ENCODE results near the gene SNAP25.

The SNAP25 gene

GRCh38 chr20:10200330-10200729, 18.3 kb upstream of the SNAP25 start (continued):
- no peak for TF ChIP-seq ZNF701 (tag by site-specific recombination; IDR thresholded peaks at IDR 0.05)
- TF ChIP-seq GLI2 (tag by site-specific recombination; IDR thresholded peaks at IDR 0.05; ENCODE audit: borderline replicate concordance, low read depth) = no peak
- TF ChIP-seq, protein P1, sequence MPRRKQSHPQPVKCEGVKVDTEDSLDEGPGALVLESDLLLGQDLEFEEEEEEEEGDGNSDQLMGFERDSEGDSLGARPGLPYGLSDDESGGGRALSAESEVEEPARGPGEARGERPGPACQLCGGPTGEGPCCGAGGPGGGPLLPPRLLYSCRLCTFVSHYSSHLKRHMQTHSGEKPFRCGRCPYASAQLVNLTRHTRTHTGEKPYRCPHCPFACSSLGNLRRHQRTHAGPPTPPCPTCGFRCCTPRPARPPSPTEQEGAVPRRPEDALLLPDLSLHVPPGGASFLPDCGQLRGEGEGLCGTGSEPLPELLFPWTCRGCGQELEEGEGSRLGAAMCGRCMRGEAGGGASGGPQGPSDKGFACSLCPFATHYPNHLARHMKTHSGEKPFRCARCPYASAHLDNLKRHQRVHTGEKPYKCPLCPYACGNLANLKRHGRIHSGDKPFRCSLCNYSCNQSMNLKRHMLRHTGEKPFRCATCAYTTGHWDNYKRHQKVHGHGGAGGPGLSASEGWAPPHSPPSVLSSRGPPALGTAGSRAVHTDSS (tag by site-specific recombination; IDR thresholded peaks at IDR 0.05) = no peak

DNA sequence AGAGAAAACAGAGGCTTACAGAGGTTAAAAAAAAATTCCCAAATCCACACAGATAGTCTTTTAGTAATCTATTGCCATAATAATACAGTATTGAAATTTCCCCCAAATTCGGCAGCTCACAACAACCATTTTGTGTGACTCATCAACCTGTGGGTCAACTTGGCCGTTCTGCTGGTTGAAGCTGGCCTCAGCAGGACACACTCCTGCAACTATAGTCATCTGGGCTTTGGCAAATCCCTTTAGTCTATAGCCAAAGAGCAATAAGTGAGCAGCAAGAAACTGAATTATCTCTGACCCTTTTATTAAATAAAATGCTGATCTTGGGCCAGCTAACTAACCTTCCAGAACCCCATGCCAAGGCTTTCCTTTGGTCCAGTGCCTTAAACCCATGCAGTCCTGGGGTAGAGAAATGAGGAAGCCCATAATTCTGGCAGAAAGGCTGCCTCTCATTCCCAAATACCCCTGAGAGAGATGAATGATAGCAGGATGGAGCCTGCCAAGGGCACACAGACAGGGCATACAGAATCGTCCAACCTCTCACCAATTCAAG, 17.2 kb upstream of the SNAP25 start:
- Histone ChIP-seq H3K9me3 (ENCODE audit: control insufficient read depth, insufficient read depth, low read depth, low read length) (no peaks in the 10 kb centered on the region), H3K36me3 (ENCODE audit: control insufficient read depth in 2 of 2, insufficient read depth in 1 of 2, low read length in 2 of 2) (no peaks in the 10 kb centered on the region), H3K4me3 (ENCODE audit: low read depth, low read length) (no peak overlapping the region), H3K27ac (ENCODE audit: extremely low read depth, low read depth, low read length) (no peak overlapping the region), H3K4me1 (ENCODE audit: control insufficient read depth, insufficient read depth, low read length) (no peaks in the 10 kb centered on the region)
- TF ChIP-seq GLI4 (tag by site-specific recombination; IDR thresholded peaks at IDR 0.05) (no peak), ZBTB6 (tag by site-specific recombination; IDR thresholded peaks at IDR 0.05) (no peak)
- ChIA-PET CTCF (no interaction called here), POLR2A (no interaction called here)

- no peaks in the 10 kb centered on the region for H3K9me3 ChIP-seq (ENCODE audit: control insufficient read depth, insufficient read depth, low read depth, low read length)
- H3K4me1 ChIP-seq (ENCODE audit: control insufficient read depth, insufficient read depth, low read length) = no peaks in the 10 kb centered on the region
- no peak overlapping the region for H3K4me3 ChIP-seq (ENCODE audit: low read depth, low read length)
- H3K27ac ChIP-seq (ENCODE audit: extremely low read depth, low read depth, low read length) = no peak overlapping the region
- POLR2A ChIA-PET = no interaction called here
- CTCF ChIA-PET = interaction anchor here (0.5 to 0.6 kb wide), 2 partner anchors 150 to 611 kb away, joined by 3 to 7 read pairs; no protein-coding TSS in a partner anchor
- H3K36me3 ChIP-seq (ENCODE audit: control insufficient read depth in 2 of 2, insufficient read depth in 1 of 2, low read length in 2 of 2) = no peaks in the 10 kb centered on the region
- TF ChIP-seq GLI4 (tag by site-specific recombination; IDR thresholded peaks at IDR 0.05) (no peak), ZNF423 (tag by site-specific recombination; IDR thresholded peaks at IDR 0.05) (no peak)
- TF ChIP-seq, protein P2, sequence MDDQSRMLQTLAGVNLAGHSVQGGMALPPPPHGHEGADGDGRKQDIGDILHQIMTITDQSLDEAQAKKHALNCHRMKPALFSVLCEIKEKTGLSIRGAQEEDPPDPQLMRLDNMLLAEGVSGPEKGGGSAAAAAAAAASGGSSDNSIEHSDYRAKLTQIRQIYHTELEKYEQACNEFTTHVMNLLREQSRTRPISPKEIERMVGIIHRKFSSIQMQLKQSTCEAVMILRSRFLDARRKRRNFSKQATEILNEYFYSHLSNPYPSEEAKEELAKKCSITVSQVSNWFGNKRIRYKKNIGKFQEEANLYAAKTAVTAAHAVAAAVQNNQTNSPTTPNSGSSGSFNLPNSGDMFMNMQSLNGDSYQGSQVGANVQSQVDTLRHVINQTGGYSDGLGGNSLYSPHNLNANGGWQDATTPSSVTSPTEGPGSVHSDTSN (CRISPR knock-in tag; IDR thresholded peaks at IDR 0.05) = no peak
Measured at GRCh38 chr20:10209091-10209490, 9.5 kb upstream of the SNAP25 start.

DNA sequence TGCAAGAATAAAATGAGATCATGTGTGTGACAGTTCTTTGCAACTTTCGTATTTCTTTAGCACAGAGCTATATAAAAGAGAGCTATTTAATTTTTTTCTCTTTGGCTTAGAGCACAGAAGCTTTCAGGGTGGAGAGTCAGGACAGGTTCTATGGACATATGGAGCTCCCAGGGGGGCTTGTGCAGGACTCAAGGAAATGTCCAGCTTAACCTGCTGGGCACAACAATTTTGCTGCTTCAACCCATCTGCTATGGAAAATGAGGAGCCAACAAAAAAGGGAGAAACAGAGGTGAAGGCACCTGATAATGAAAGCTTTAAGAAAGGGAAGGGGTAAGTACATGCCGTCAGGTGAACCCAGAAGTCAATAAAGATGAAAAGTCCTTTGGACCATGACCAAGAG, 5.1 kb upstream of the SNAP25 start:
- no peaks in the 10 kb centered on the region for H3K36me3 ChIP-seq (ENCODE audit: control insufficient read depth in 2 of 2, insufficient read depth in 1 of 2, low read length in 2 of 2)
- CTCF ChIA-PET = interaction anchor here (1.1 kb wide), 1 partner anchor 123 kb away, joined by 3 read pairs; no protein-coding TSS in a partner anchor
- POLR2A ChIA-PET = no interaction called here
- TF ChIP-seq, protein P3, sequence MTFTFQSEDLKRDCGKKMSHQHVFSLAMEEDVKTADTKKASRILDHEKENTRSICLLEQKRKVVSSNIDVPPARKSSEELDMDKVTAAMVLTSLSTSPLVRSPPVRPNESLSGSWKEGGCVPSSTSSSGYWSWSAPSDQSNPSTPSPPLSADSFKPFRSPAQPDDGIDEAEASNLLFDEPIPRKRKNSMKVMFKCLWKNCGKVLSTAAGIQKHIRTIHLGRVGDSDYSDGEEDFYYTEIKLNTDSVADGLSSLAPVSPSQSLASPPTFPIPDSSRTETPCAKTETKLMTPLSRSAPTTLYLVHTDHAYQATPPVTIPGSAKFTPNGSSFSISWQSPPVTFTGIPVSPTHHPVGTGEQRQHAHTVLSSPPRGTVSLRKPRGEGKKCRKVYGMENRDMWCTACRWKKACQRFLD (tag by site-specific recombination; IDR thresholded peaks at IDR 0.05) = no peak
- TF ChIP-seq ZNF221 (tag by site-specific recombination; IDR thresholded peaks at IDR 0.05; ENCODE audit: borderline replicate concordance) (no peak), SALL2 (tag by site-specific recombination; IDR thresholded peaks at IDR 0.05; ENCODE audit: borderline replicate concordance) (no peak), IKZF3 (tag by site-specific recombination; IDR thresholded peaks at IDR 0.05) (no peak), GLIS2 (tag by site-specific recombination; IDR thresholded peaks at IDR 0.05) (no peak), ZXDB (tag by site-specific recombination; IDR thresholded peaks at IDR 0.05) (no peak), KLF9 (tag by site-specific recombination; IDR thresholded peaks at IDR 0.05; ENCODE audit: low read depth) (no peak), ZBTB10 (tag by site-specific recombination; IDR thresholded peaks at IDR 0.05) (no peak), ZNF175 (tag by site-specific recombination; IDR thresholded peaks at IDR 0.05) (no peak), PRDM1 (tag by site-specific recombination; IDR thresholded peaks at IDR 0.05) (no peak)
- TF ChIP-seq, protein P4, sequence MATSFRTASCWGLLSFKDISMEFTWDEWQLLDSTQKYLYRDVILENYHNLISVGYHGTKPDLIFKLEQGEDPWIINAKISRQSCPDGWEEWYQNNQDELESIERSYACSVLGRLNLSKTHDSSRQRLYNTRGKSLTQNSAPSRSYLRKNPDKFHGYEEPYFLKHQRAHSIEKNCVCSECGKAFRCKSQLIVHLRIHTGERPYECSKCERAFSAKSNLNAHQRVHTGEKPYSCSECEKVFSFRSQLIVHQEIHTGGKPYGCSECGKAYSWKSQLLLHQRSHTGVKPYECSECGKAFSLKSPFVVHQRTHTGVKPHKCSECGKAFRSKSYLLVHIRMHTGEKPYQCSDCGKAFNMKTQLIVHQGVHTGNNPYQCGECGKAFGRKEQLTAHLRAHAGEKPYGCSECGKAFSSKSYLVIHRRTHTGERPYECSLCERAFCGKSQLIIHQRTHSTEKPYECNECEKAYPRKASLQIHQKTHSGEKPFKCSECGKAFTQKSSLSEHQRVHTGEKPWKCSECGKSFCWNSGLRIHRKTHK (tag by site-specific recombination; IDR thresholded peaks at IDR 0.05) = no peak

More for the DNA sequence above, 5.1 kb upstream of the SNAP25 start:
- Histone ChIP-seq H3K4me3 (ENCODE audit: low read depth, low read length) (no peak overlapping the region), H3K27ac (ENCODE audit: extremely low read depth, low read depth, low read length) (no peak overlapping the region), H3K4me1 (ENCODE audit: control insufficient read depth, insufficient read depth, low read length) (peaks cover 13% of the 10 kb centered on the region), H3K9me3 (ENCODE audit: control insufficient read depth, insufficient read depth, low read depth, low read length) (no peaks in the 10 kb centered on the region)
